Trophoblast cell (in vitro differentiated cells and primary cell): Measurements from ENCODE around the gene HIRA.

ENCODE experiments used
- DNase-seq, 2 donors: peaks; one replicate each; pipeline ENCODE4 v3.0.0-alpha.2; 2016
- H2AFZ ChIP-seq: 2 replicates; pipeline ENCODE4 v1.6.1; 2013; ENCODE audit warnings: low read length, moderate library complexity, mild to moderate bottlenecking; ENCODE audit not compliant: insufficient read depth, poor library complexity
- H2AK5ac ChIP-seq: 2 replicates; pipeline ENCODE4 v1.6.1; 2013; ENCODE audit warnings: mild to moderate bottlenecking, low read length
- H2BK120ac ChIP-seq: 2 replicates; pipeline ENCODE4 v1.6.1; 2013; ENCODE audit warnings: low read length, mild to moderate bottlenecking, moderate library complexity; ENCODE audit not compliant: insufficient read depth, poor library complexity
- H2BK12ac ChIP-seq: 2 replicates; pipeline ENCODE4 v1.6.1; 2013; ENCODE audit warnings: mild to moderate bottlenecking, low read length, moderate library complexity
- H2BK5ac ChIP-seq: 2 replicates; pipeline ENCODE4 v1.6.1; 2013; ENCODE audit warnings: low read length, low read depth, moderate library complexity, mild to moderate bottlenecking; ENCODE audit not compliant: poor library complexity
- H3K14ac ChIP-seq: 2 replicates; pipeline ENCODE4 v1.6.1; 2013; ENCODE audit warnings: mild to moderate bottlenecking, low read length
- H3K18ac ChIP-seq: 2 replicates; pipeline ENCODE4 v1.6.1; 2013; ENCODE audit warnings: mild to moderate bottlenecking, low read length
- H3K23ac ChIP-seq: 2 replicates; pipeline ENCODE4 v1.6.1; 2013; ENCODE audit warnings: low read length
- H3K27ac ChIP-seq: 2 replicates; pipeline ENCODE4 v1.5.1; 2013; ENCODE audit warnings: low read depth, mild to moderate bottlenecking, inconsistent platforms, low read length, moderate library complexity
- H3K27me3 ChIP-seq: 2 replicates; pipeline ENCODE4 v1.6.1; 2013; ENCODE audit warnings: inconsistent platforms, mild to moderate bottlenecking, low read length, moderate library complexity; ENCODE audit not compliant: insufficient read depth
- H3K36me3 ChIP-seq, 2 experiments: 1 replicate in 1 of 2; 2 replicates in 1 of 2; pipeline ENCODE4 v1.6.1; 2013; ENCODE audit warnings: low read length in 2 of 2, mild to moderate bottlenecking in 2 of 2, moderate library complexity in 1 of 2; ENCODE audit not compliant: insufficient read depth in 2 of 2, control insufficient read depth in 1 of 2
- H3K4ac ChIP-seq: 2 replicates; pipeline ENCODE4 v1.6.1; 2013; ENCODE audit warnings: low read depth, mild to moderate bottlenecking, low read length, moderate library complexity
- H3K4me1 ChIP-seq, 2 experiments: 1 replicate in 1 of 2; 2 replicates in 1 of 2; pipeline ENCODE4 v1.6.1; 2013; ENCODE audit warnings: low read length in 2 of 2, mild to moderate bottlenecking in 2 of 2, moderate library complexity in 1 of 2; ENCODE audit not compliant: insufficient read depth in 2 of 2, control insufficient read depth in 1 of 2
- H3K4me2 ChIP-seq: 2 replicates; pipeline ENCODE4 v1.6.1; 2013; ENCODE audit warnings: inconsistent platforms, mild to moderate bottlenecking, low read length, moderate library complexity
- H3K4me3 ChIP-seq: 2 replicates; pipeline ENCODE4 v1.5.1; 2013; ENCODE audit warnings: mild to moderate bottlenecking, low read depth, low read length, inconsistent platforms
- H3K79me1 ChIP-seq: one replicate; pipeline ENCODE4 v1.6.1; 2013; ENCODE audit warnings: low read length
- H3K79me2 ChIP-seq: 2 replicates; pipeline ENCODE4 v1.6.1; 2013; ENCODE audit warnings: low read length, mild to moderate bottlenecking; ENCODE audit not compliant: control insufficient read depth, insufficient read depth, poor library complexity
- H3K9ac ChIP-seq: 2 replicates; pipeline ENCODE4 v1.6.1; 2013; ENCODE audit warnings: mild to moderate bottlenecking, low read length
- H3K9me3 ChIP-seq: 2 replicates; pipeline ENCODE4 v1.6.1; 2013; ENCODE audit warnings: low read depth, mild to moderate bottlenecking, control low read depth, inconsistent platforms, low read length; ENCODE audit not compliant: insufficient read depth
- H4K12ac ChIP-seq: 2 replicates; pipeline ENCODE4 v1.6.1; 2013; ENCODE audit warnings: low read depth, mild to moderate bottlenecking, low read length, moderate library complexity
- H4K8ac ChIP-seq: 2 replicates; pipeline ENCODE4 v1.6.1; 2013; ENCODE audit warnings: low read depth, mild to moderate bottlenecking, low read length, moderate library complexity
- H4K91ac ChIP-seq: one replicate; pipeline ENCODE4 v1.6.1; 2013; ENCODE audit warnings: low read depth, mild to moderate bottlenecking, low read length, moderate library complexity
- WGBS: extraction: QIAGEN DNeasy Blood & Tissue Kit; methylation state at CpG from one replicate; pipeline ENCODE4 v1.1.7; 2013; ENCODE audit warnings: missing lambda C conversion rate; ENCODE audit not compliant: insufficient read length, insufficient coverage; ENCODE audit errors: extremely low coverage; 5-methylcytosine and 5-hydroxymethylcytosine counted together

The HIRA gene

GRCh38 chr22:19394274-19395050 lies 37.1 kb downstream of the HIRA start:
- Histone ChIP-seq H2BK12ac (no peak overlapping the region), H2BK5ac (no peak overlapping the region), H4K12ac (no peak overlapping the region), H3K79me2 (no peaks in the 10 kb centered on the region), H3K23ac (no peak overlapping the region), H3K4ac (no peak overlapping the region), H2BK120ac (no peak overlapping the region), H3K4me3 (no peak overlapping the region), H3K18ac (no peak overlapping the region), H3K4me1 (no peaks in the 10 kb centered on the region), H3K14ac (no peak overlapping the region), H2AFZ (no peak overlapping the region), H4K8ac (no peak overlapping the region), H3K27me3 (no peaks in the 10 kb centered on the region), H2AK5ac (no peak overlapping the region), H3K79me1 (no peaks in the 10 kb centered on the region), H4K91ac (no peak overlapping the region), H3K9me3 (no peaks in the 10 kb centered on the region), H3K27ac (no peak overlapping the region), H3K9ac (no peak overlapping the region), H3K4me2 (no peak overlapping the region), H3K36me3 (peaks cover 54 to 70% of the 10 kb centered on the region in 2 experiments)
- DNase-seq = no peak
- WGBS = no CpG with 5 or more reads among the region's 8 CpGs

- Histone ChIP-seq H4K12ac (no peak overlapping the region), H3K18ac (no peak overlapping the region), H2BK120ac (no peak overlapping the region), H3K4me3 (no peak overlapping the region), H3K79me2 (no peaks in the 10 kb centered on the region), H2BK12ac (no peak overlapping the region), H3K4me1 (no peaks in the 10 kb centered on the region), H3K23ac (no peak overlapping the region), H3K27me3 (no peaks in the 10 kb centered on the region), H2AK5ac (no peak overlapping the region), H4K8ac (no peak overlapping the region), H3K14ac (no peak overlapping the region), H3K79me1 (no peaks in the 10 kb centered on the region), H3K4ac (no peak overlapping the region), H2AFZ (no peak overlapping the region), H3K9me3 (no peaks in the 10 kb centered on the region), H3K27ac (no peak overlapping the region), H2BK5ac (no peak overlapping the region), H3K9ac (no peak overlapping the region), H4K91ac (no peak overlapping the region), H3K4me2 (no peak overlapping the region), H3K36me3 (peaks cover 56 to 72% of the 10 kb centered on the region in 2 experiments)
- DNase-seq = no peak
- WGBS = no CpG with 5 or more reads among the region's 5 CpGs
Measured at GRCh38 chr22:19393704-19394103, 37.8 kb downstream of the HIRA start.

- no peak overlapping the region for H2AFZ ChIP-seq
- H3K14ac ChIP-seq = no peak overlapping the region
- H2BK12ac ChIP-seq = no peak overlapping the region
- H3K27ac ChIP-seq = no peak overlapping the region
- H3K23ac ChIP-seq = no peak overlapping the region
- no peak overlapping the region for H4K8ac ChIP-seq
- no peaks in the 10 kb centered on the region for H3K79me2 ChIP-seq
- no peak overlapping the region for H3K4me3 ChIP-seq
- H4K91ac ChIP-seq = no peak overlapping the region
- no peaks in the 10 kb centered on the region for H3K79me1 ChIP-seq
- H2BK5ac ChIP-seq = no peak overlapping the region
- H3K36me3 ChIP-seq = peaks cover 48 to 67% of the 10 kb centered on the region in 2 experiments
- H3K27me3 ChIP-seq = no peaks in the 10 kb centered on the region
- DNase-seq = no peak
- WGBS = no CpG with 5 or more reads among the region's 7 CpGs
- no peak overlapping the region for H2BK120ac ChIP-seq
- no peak overlapping the region for H3K4me2 ChIP-seq
- no peak overlapping the region for H3K9ac ChIP-seq
- no peak overlapping the region for H2AK5ac ChIP-seq
- no peak overlapping the region for H3K4ac ChIP-seq
- no peaks in the 10 kb centered on the region for H3K9me3 ChIP-seq
- H3K18ac ChIP-seq = no peak overlapping the region
- no peaks in the 10 kb centered on the region for H3K4me1 ChIP-seq
- no peak overlapping the region for H4K12ac ChIP-seq
Measured at GRCh38 chr22:19387575-19387974, 44.0 kb downstream of the HIRA start.

- H2BK5ac ChIP-seq = no peak overlapping the region
- peaks cover 48 to 67% of the 10 kb centered on the region in 2 experiments for H3K36me3 ChIP-seq
- no peak overlapping the region for H2AFZ ChIP-seq
- no peak overlapping the region for H4K12ac ChIP-seq
- no peak overlapping the region for H3K23ac ChIP-seq
- H3K27me3 ChIP-seq = no peaks in the 10 kb centered on the region
- no peak overlapping the region for H3K18ac ChIP-seq
- H3K9ac ChIP-seq = no peak overlapping the region
- H3K9me3 ChIP-seq = no peaks in the 10 kb centered on the region
- H3K79me1 ChIP-seq = no peaks in the 10 kb centered on the region
- H3K4me3 ChIP-seq = no peak overlapping the region
- no peak overlapping the region for H3K4me2 ChIP-seq
- H4K91ac ChIP-seq = no peak overlapping the region
- H2BK120ac ChIP-seq = no peak overlapping the region
- H2BK12ac ChIP-seq = no peak overlapping the region
- H3K4me1 ChIP-seq = no peaks in the 10 kb centered on the region
- no CpG with 5 or more reads among the region's 2 CpGs for WGBS
- H3K14ac ChIP-seq = no peak overlapping the region
- no peak overlapping the region for H4K8ac ChIP-seq
- no peak for DNase-seq
- no peak overlapping the region for H2AK5ac ChIP-seq
- no peak overlapping the region for H3K27ac ChIP-seq
- no peaks in the 10 kb centered on the region for H3K79me2 ChIP-seq
- H3K4ac ChIP-seq = no peak overlapping the region
Measured at GRCh38 chr22:19387038-19387437, 44.5 kb downstream of the HIRA start.
